ENCODE results near the gene ADGRG4.

The ADGRG4 gene

GRCh38 chrX:136456133-136456532 is 155.4 kb downstream of the ADGRG4 start:
- DNase-seq (ENCODE audit: low read depth in 2 of 2), result no peak

GRCh38 chrX:136457303-136457917 is 156.6 kb downstream of the ADGRG4 start:
- DNase-seq (ENCODE audit: low read depth in 2 of 2), result no peak

GRCh38 chrX:136464589-136464988 is 163.8 kb downstream of the ADGRG4 start:
- no peak for DNase-seq (ENCODE audit: low read depth in 2 of 2)

Data from stimulated activated CD8-positive, alpha-beta memory T cell treated with anti-CD3 and anti-CD28 coated beads, Interleukin-2, amount 100 ng/mL, for 48 hours (primary cell).